Endometrial microvascular endothelial cells (primary cell): ENCODE data around the gene PTPN23. TPM values are rescaled to one million over a fixed set of nuclear protein-coding genes. Genes with fewer than 3 reads are reported as not detected.
"Not testable (repeated sequence)": the region's sequence is repeated elsewhere in the genome, so short reads cannot be mapped to it uniquely, and the experiment has no call there.

ENCODE experiments used
- in situ Hi-C: cut with HindIII; loops from 2 replicates; pipeline ENCODE4 v1.10.0; 2017; ENCODE audit warnings: low sequenced_read_pairs, low pct_unique_long_range_greater_than_20kb; ENCODE audit errors: inconsistent ontology term
- total RNA-seq: library from RNA; depleted of rRNA; stranded (reverse); fragments of >200 nt; gene quantifications from one replicate; pipeline ENCODE4 v1.2.3, GENCODE V29; 2015; ENCODE audit errors: inconsistent ontology term

PTPN23 gene
- total RNA-seq, 1 donor from 2014 or later = 21.6 TPM

GRCh38 chr3:47365213-47366153 is 15.3 kb upstream of the PTPN23 start:
- in situ Hi-C loops = no loop called here

- in situ Hi-C loops = no loop called here
These were observed 14.0 kb upstream of the PTPN23 start for GRCh38 chr3:47366833-47367232.

- in situ Hi-C loops = no loop called here
These were observed 13.2 kb upstream of the PTPN23 start for GRCh38 chr3:47367631-47368030.

- in situ Hi-C loops = not testable (repeated sequence)
These were observed 10.8 kb upstream of the PTPN23 start for GRCh38 chr3:47370020-47370419.

- in situ Hi-C loops = no loop called here
These were observed 9.7 kb upstream of the PTPN23 start for GRCh38 chr3:47370887-47371697.

GRCh38 chr3:47374587-47374986 is 6.2 kb upstream of the PTPN23 start:
- in situ Hi-C loops = no loop called here

GRCh38 chr3:47376393-47376792 is 4.4 kb upstream of the PTPN23 start:
- in situ Hi-C loops = no loop called here

- in situ Hi-C loops = no loop called here
These were observed 3.6 kb upstream of the PTPN23 start for GRCh38 chr3:47377186-47377585.

GRCh38 chr3:47378869-47379268 is 2.0 kb upstream of the PTPN23 start:
- in situ Hi-C loops = no loop called here

- in situ Hi-C loops = no loop called here
These were observed 1.4 kb upstream of the PTPN23 start for GRCh38 chr3:47379411-47379899.

- in situ Hi-C loops = no loop called here
These were observed 708 bp upstream of the PTPN23 start for GRCh38 chr3:47380026-47380600.

- in situ Hi-C loops = no loop called here
These were observed 716 bp downstream of the PTPN23 start for GRCh38 chr3:47381317-47382157.

- in situ Hi-C loops = no loop called here
These were observed 3.6 kb downstream of the PTPN23 start for GRCh38 chr3:47384425-47384824.

GRCh38 chr3:47385007-47385406 is 4.2 kb downstream of the PTPN23 start:
- in situ Hi-C loops = no loop called here

GRCh38 chr3:47385796-47386195 is 5.0 kb downstream of the PTPN23 start:
- in situ Hi-C loops = no loop called here

- in situ Hi-C loops = no loop called here
These were observed 12.1 kb downstream of the PTPN23 start for GRCh38 chr3:47392933-47393332.

- in situ Hi-C loops = no loop called here
These were observed 13.5 kb downstream of the PTPN23 start for GRCh38 chr3:47394140-47394870.

- in situ Hi-C loops = no loop called here
These were observed 14.1 kb downstream of the PTPN23 start for GRCh38 chr3:47394881-47395280.
